Measurements from ENCODE around the gene ACTL7A.

ACTL7A gene

GRCh38 chr9:108863891-108864290 lies 1.8 kb downstream of the ACTL7A start:
- no peak for TF ChIP-seq CTCF (conservative IDR thresholded peaks at IDR 0.05; ENCODE audit: low read depth, low read length)
- Histone ChIP-seq H3K4me2 (no peak overlapping the region), H3K27me3 (ENCODE audit: insufficient read depth, low read depth) (no peaks in the 10 kb centered on the region), H3K4me3 (IDR thresholded peaks at IDR 0.05; ENCODE audit: insufficient read depth, low read depth, low read length) (no peak overlapping the region), H3K4me1 (ENCODE audit: low read depth, poor library complexity, severe bottlenecking) (no peaks in the 10 kb centered on the region), H2AFZ (ENCODE audit: low read depth) (no peak overlapping the region), H3K36me3 (ENCODE audit: insufficient read depth) (no peaks in the 10 kb centered on the region), H3K27ac (no peak overlapping the region), H4K20me1 (ENCODE audit: insufficient read depth) (no peaks in the 10 kb centered on the region), H3K9ac (no peak overlapping the region), H3K79me2 (ENCODE audit: insufficient read depth, low read depth) (no peaks in the 10 kb centered on the region)

GRCh38 chr9:108864446-108864845 lies 2.4 kb downstream of the ACTL7A start:
- H4K20me1 ChIP-seq (ENCODE audit: insufficient read depth) = no peaks in the 10 kb centered on the region
- H2AFZ ChIP-seq (ENCODE audit: low read depth) = no peak overlapping the region
- no peaks in the 10 kb centered on the region for H3K4me1 ChIP-seq (ENCODE audit: low read depth, poor library complexity, severe bottlenecking)
- no peak overlapping the region for H3K9ac ChIP-seq
- no peaks in the 10 kb centered on the region for H3K36me3 ChIP-seq (ENCODE audit: insufficient read depth)
- no peak overlapping the region for H3K4me3 ChIP-seq (IDR thresholded peaks at IDR 0.05; ENCODE audit: insufficient read depth, low read depth, low read length)
- H3K4me2 ChIP-seq = no peak overlapping the region
- no peak for TF ChIP-seq CTCF (conservative IDR thresholded peaks at IDR 0.05; ENCODE audit: low read depth, low read length)
- H3K27ac ChIP-seq = no peak overlapping the region
- no peaks in the 10 kb centered on the region for H3K79me2 ChIP-seq (ENCODE audit: insufficient read depth, low read depth)
- no peaks in the 10 kb centered on the region for H3K27me3 ChIP-seq (ENCODE audit: insufficient read depth, low read depth)

GRCh38 chr9:108865037-108865436 lies 3.0 kb downstream of the ACTL7A start:
- Histone ChIP-seq H3K79me2 (ENCODE audit: insufficient read depth, low read depth) (no peaks in the 10 kb centered on the region), H3K27me3 (ENCODE audit: insufficient read depth, low read depth) (no peaks in the 10 kb centered on the region), H3K27ac (no peak overlapping the region), H4K20me1 (ENCODE audit: insufficient read depth) (no peaks in the 10 kb centered on the region), H3K4me1 (ENCODE audit: low read depth, poor library complexity, severe bottlenecking) (no peaks in the 10 kb centered on the region), H3K9ac (no peak overlapping the region), H3K4me3 (IDR thresholded peaks at IDR 0.05; ENCODE audit: insufficient read depth, low read depth, low read length) (no peak overlapping the region), H2AFZ (ENCODE audit: low read depth) (no peak overlapping the region), H3K36me3 (ENCODE audit: insufficient read depth) (no peaks in the 10 kb centered on the region), H3K4me2 (no peak overlapping the region)
- TF ChIP-seq CTCF (conservative IDR thresholded peaks at IDR 0.05; ENCODE audit: low read depth, low read length) = no peak

- Histone ChIP-seq H3K9ac (no peak overlapping the region), H3K36me3 (ENCODE audit: insufficient read depth) (no peaks in the 10 kb centered on the region), H4K20me1 (ENCODE audit: insufficient read depth) (no peaks in the 10 kb centered on the region), H2AFZ (ENCODE audit: low read depth) (no peak overlapping the region), H3K27ac (no peak overlapping the region), H3K4me1 (ENCODE audit: low read depth, poor library complexity, severe bottlenecking) (no peaks in the 10 kb centered on the region), H3K79me2 (ENCODE audit: insufficient read depth, low read depth) (no peaks in the 10 kb centered on the region), H3K4me3 (IDR thresholded peaks at IDR 0.05; ENCODE audit: insufficient read depth, low read depth, low read length) (no peak overlapping the region), H3K27me3 (ENCODE audit: insufficient read depth, low read depth) (no peaks in the 10 kb centered on the region), H3K4me2 (no peak overlapping the region)
- no peak for TF ChIP-seq CTCF (conservative IDR thresholded peaks at IDR 0.05; ENCODE audit: low read depth, low read length)
These were observed 3.9 kb downstream of the ACTL7A start for GRCh38 chr9:108866001-108866420.

Measured in KMS-11 (cell line).